WERI-Rb-1 (cell line): ENCODE data around the gene LRP6.
"Not testable (repeated sequence)": the region's sequence is repeated elsewhere in the genome, so short reads cannot be mapped to it uniquely, and the experiment has no call there.

ENCODE experiments used
- DNase-seq: peaks from one replicate; pipeline ENCODE4 v3.0.0-alpha.2; 2020
- H3K27ac ChIP-seq: fragments of 250-450 bp; sonication (Bioruptor Pico); 2 replicates; pipeline ENCODE4 v1.5.1; 2020; ENCODE audit warnings: mild to moderate bottlenecking, moderate library complexity
- H3K27me3 ChIP-seq: fragments of 250-450 bp; sonication (Bioruptor Pico); 2 replicates; pipeline ENCODE4 v1.5.1; 2021; ENCODE audit warnings: mild to moderate bottlenecking, low read depth, moderate library complexity; ENCODE audit not compliant: insufficient read depth, severe bottlenecking
- H3K36me3 ChIP-seq: fragments of 250-450 bp; sonication (Bioruptor Pico); 2 replicates; pipeline ENCODE4 v1.5.1; 2020; ENCODE audit warnings: mild to moderate bottlenecking, moderate library complexity
- H3K4me3 ChIP-seq: 2 replicates; pipeline ENCODE4 v1.5.1; 2011; ENCODE audit warnings: low read depth, mild to moderate bottlenecking, control low read depth, low read length
- H3K9me3 ChIP-seq: fragments of 250-450 bp; sonication (Bioruptor Pico); 2 replicates; pipeline ENCODE4 v1.5.1; 2021; ENCODE audit warnings: mild to moderate bottlenecking, moderate library complexity; ENCODE audit not compliant: severe bottlenecking
- TF ChIP-seq, protein P1 (sequence below): IDR thresholded peaks from 2 replicates; pipeline ENCODE4 v1.5.1; 2011; ENCODE audit warnings: low read depth, mild to moderate bottlenecking, control low read depth, inconsistent platforms, low read length

LRP6 gene

GRCh38 chr12:12156116-12156515 lies 110.7 kb downstream of the LRP6 start:
- TF ChIP-seq, protein P1, sequence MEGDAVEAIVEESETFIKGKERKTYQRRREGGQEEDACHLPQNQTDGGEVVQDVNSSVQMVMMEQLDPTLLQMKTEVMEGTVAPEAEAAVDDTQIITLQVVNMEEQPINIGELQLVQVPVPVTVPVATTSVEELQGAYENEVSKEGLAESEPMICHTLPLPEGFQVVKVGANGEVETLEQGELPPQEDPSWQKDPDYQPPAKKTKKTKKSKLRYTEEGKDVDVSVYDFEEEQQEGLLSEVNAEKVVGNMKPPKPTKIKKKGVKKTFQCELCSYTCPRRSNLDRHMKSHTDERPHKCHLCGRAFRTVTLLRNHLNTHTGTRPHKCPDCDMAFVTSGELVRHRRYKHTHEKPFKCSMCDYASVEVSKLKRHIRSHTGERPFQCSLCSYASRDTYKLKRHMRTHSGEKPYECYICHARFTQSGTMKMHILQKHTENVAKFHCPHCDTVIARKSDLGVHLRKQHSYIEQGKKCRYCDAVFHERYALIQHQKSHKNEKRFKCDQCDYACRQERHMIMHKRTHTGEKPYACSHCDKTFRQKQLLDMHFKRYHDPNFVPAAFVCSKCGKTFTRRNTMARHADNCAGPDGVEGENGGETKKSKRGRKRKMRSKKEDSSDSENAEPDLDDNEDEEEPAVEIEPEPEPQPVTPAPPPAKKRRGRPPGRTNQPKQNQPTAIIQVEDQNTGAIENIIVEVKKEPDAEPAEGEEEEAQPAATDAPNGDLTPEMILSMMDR: no peak
- H3K36me3 ChIP-seq: peaks cover 28% of the 10 kb centered on the region
- no peak for DNase-seq
- no peaks in the 10 kb centered on the region for H3K9me3 ChIP-seq
- H3K27me3 ChIP-seq: no peaks in the 10 kb centered on the region
- H3K27ac ChIP-seq: no peak overlapping the region
- no peak overlapping the region for H3K4me3 ChIP-seq

DNA sequence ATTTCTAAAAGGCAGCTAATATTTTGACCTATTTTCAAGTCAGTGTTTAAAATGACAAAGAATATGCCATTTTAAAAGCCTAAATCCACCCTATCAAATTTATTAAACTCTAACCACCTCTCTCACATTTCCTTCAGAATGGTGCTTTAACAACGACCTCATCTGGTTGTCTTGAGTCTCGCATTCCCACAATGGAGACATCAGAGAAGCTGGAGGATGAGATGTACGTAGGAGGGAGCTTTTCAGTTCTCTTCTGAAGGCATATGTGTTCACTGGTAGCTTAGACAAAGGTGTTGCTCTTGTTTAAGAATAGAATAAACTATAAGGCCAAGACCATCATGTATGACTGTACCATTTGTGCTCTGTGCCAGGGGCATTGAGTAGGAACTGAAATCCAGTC lies 113.2 kb downstream of the LRP6 start:
- TF ChIP-seq, protein P1: no peak

DNA sequence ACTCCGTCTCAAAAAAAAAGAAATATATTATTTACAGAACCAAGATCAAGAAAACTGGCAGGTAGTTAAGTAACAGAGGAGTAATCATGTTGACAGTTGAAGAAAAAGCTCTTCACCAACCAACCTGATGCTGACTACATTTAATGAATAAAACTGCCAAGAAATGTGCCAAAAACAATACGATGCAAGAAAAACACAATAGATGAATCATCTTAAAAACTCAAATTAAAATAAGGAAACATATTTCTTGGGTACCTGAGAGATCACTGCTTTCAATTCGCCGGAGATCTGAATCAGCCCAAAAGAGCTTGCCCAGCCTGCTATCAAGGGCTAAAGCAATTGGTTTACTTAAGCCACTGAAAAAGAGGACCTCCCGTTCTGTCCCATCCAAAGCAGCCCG lies 119.7 kb downstream of the LRP6 start:
- no peak overlapping the region for H3K27ac ChIP-seq
- TF ChIP-seq, protein P1: no peak
- no peak overlapping the region for H3K4me3 ChIP-seq
- DNase-seq: no peak
- no peaks in the 10 kb centered on the region for H3K9me3 ChIP-seq
- peaks cover 39% of the 10 kb centered on the region for H3K36me3 ChIP-seq
- H3K27me3 ChIP-seq: no peaks in the 10 kb centered on the region

More for the DNA sequence above, 113.2 kb downstream of the LRP6 start:
- no peak overlapping the region for H3K27ac ChIP-seq
- H3K36me3 ChIP-seq: peaks cover 38% of the 10 kb centered on the region
- no peaks in the 10 kb centered on the region for H3K27me3 ChIP-seq
- H3K4me3 ChIP-seq: no peak overlapping the region
- H3K9me3 ChIP-seq: no peaks in the 10 kb centered on the region
- no peak for DNase-seq

GRCh38 chr12:12144531-12144930 lies 122.3 kb downstream of the LRP6 start:
- not testable (repeated sequence) for DNase-seq, H3K9me3 ChIP-seq, H3K27me3 ChIP-seq, H3K4me3 ChIP-seq, H3K27ac ChIP-seq
- peaks cover 29% of the 10 kb centered on the region for H3K36me3 ChIP-seq

DNA sequence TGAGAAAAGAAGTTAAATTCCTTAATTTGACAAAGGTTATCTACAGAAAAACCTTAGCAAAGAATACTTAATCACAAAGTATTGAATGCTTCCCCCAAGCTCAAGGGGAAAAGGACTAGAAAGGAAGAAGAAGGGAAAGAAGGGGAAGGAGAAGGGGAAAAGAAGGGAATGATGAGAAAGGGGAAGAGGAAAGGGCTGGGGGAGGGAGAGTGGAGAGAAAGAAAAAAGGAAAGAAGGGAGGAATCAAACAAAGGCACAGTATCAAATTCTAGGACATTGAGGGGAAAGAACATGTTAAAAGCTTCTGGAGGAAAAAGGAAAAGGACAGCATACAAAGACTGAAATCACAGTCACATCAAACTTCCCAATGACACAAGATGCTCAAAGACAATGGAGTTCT lies 125.8 kb downstream of the LRP6 start:
- TF ChIP-seq, protein P1: no peak
- Histone ChIP-seq H3K4me3 (no peak overlapping the region), H3K9me3 (no peaks in the 10 kb centered on the region), H3K27me3 (no peaks in the 10 kb centered on the region), H3K36me3 (peaks cover 4% of the 10 kb centered on the region), H3K27ac (no peak overlapping the region)
- no peak for DNase-seq

DNA sequence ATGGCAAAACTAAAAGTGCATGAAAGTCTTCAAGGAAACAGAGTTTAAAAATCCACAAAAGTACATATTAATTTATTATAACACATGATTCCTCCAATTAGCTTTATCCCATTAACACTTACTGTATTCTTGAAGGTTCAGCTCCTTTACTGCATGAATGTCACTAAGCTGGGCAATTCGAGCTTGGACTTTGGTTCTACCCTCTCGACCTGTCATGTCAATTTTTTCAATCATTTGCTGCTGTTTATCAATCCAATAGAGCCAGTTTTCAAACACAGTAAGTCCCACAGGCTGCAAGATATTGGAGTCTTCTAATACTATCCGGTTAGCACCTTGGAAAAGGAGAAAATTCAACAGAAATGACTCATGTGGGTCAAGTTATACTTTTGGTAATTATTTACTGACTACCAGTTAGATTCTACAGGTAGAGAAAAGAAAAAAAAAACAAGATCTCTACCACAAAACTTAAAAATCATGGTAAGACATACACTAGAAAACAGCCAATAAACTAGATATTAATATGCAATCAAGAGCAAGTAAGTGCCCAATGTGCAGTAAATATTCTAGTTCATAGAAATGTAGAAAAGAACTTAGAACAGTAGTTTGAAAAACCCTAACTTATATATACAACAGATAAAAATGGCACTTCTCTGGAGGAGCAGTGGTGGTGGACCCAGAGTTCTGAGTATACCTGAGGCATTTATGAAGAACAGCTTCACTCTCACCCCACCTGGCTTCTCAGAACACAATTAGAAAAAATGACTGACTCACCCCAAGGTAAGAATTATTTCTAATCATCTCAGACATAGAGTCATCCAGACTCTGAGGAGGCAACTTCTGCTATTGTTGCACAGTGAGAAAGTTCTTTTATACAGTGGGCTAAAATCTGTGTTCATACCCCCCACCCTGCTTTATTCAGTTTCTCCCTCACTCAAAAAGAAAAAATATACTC lies 128.4 kb downstream of the LRP6 start:
- Histone ChIP-seq H3K9me3 (no peaks in the 10 kb centered on the region), H3K4me3 (no peak overlapping the region), H3K36me3 (peaks cover 7% of the 10 kb centered on the region), H3K27ac (no peak overlapping the region), H3K27me3 (no peaks in the 10 kb centered on the region)
- DNase-seq: no peak
- TF ChIP-seq, protein P1: no peak
